ENCODE results near the gene NUDT4. TPM values are rescaled to one million over a fixed set of nuclear protein-coding genes. Genes with fewer than 3 reads are reported as not detected.

NUDT4 gene
- total RNA-seq, 1 donor from 2014 or later = 91.7 TPM

DNA sequence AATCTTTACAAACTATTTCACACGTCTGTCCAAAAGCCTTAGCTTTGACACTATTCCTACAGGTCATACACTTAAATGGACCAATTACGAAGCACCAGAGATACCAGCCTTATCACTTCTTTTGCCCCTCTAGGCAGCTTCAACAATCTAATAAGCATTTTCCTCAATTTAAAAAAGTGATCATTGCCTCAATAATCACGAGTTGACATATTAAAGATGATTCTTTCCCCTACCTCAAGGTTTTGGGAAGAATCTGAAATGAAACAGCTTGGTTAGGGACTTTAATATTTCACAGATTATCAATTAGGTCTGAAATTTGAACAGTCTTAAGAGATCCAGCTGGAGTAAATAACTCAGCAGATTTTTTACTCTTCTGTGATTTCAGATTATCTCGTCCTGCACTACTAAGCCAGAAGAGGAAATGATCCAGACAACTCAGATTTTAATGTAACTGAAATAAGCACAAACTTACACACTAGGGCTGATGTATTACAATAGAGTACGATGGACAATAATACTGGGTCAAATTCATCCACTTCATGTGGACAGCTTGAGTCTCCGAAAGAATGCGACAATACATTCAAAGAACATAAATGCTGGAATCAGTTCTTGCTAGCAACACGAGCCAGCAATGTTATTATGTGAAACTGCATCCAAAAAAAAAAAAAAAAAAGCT lies 48.1 kb downstream of the NUDT4 start:
- Mint-ChIP-seq H3K4me3 (ENCODE audit: unreplicated experiment) (no peak overlapping the region), H3K27me3 (ENCODE audit: unreplicated experiment) (no peaks in the 10 kb centered on the region), H3K27ac (ENCODE audit: unreplicated experiment) (peak overlapping the region; percentile 67), H3K36me3 (ENCODE audit: low read depth, unreplicated experiment) (no peaks in the 10 kb centered on the region), H3K4me1 (ENCODE audit: unreplicated experiment) (peaks cover 25% of the 10 kb centered on the region), H3K9me3 (ENCODE audit: unreplicated experiment) (no peaks in the 10 kb centered on the region)
- TF ChIP-seq, protein P1, sequence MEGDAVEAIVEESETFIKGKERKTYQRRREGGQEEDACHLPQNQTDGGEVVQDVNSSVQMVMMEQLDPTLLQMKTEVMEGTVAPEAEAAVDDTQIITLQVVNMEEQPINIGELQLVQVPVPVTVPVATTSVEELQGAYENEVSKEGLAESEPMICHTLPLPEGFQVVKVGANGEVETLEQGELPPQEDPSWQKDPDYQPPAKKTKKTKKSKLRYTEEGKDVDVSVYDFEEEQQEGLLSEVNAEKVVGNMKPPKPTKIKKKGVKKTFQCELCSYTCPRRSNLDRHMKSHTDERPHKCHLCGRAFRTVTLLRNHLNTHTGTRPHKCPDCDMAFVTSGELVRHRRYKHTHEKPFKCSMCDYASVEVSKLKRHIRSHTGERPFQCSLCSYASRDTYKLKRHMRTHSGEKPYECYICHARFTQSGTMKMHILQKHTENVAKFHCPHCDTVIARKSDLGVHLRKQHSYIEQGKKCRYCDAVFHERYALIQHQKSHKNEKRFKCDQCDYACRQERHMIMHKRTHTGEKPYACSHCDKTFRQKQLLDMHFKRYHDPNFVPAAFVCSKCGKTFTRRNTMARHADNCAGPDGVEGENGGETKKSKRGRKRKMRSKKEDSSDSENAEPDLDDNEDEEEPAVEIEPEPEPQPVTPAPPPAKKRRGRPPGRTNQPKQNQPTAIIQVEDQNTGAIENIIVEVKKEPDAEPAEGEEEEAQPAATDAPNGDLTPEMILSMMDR (IDR thresholded peaks at IDR 0.05; ENCODE audit: unreplicated experiment) = no peak
- DNase-seq (ENCODE audit: low spot score) = no peak

DNA sequence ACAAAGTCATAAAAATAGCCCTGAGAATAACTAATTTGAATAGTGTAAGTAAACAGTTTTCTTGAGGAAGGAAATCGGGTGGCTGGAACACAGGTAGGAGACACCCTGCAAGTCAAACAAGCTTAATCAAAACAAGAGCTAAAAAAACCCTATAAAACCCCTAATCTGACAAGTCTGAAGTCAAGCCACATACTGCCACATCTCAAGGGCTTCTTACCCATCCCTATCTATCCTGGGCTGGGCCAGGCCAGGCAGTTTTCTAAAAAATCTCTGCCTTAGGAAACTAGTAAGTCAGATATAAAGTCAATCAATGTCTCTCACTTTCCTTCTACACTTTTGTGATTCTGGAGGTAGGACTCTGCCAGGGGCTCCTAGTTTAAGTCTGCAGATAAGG lies 48.7 kb downstream of the NUDT4 start:
- Mint-ChIP-seq H3K27me3 (ENCODE audit: unreplicated experiment) (no peaks in the 10 kb centered on the region), H3K4me3 (ENCODE audit: unreplicated experiment) (no peak overlapping the region), H3K27ac (ENCODE audit: unreplicated experiment) (no peak overlapping the region), H3K9me3 (ENCODE audit: unreplicated experiment) (no peaks in the 10 kb centered on the region), H3K4me1 (ENCODE audit: unreplicated experiment) (peaks cover 24% of the 10 kb centered on the region), H3K36me3 (ENCODE audit: low read depth, unreplicated experiment) (no peaks in the 10 kb centered on the region)
- no peak for DNase-seq (ENCODE audit: low spot score)
- TF ChIP-seq, protein P1 (IDR thresholded peaks at IDR 0.05; ENCODE audit: unreplicated experiment) = no peak

DNA sequence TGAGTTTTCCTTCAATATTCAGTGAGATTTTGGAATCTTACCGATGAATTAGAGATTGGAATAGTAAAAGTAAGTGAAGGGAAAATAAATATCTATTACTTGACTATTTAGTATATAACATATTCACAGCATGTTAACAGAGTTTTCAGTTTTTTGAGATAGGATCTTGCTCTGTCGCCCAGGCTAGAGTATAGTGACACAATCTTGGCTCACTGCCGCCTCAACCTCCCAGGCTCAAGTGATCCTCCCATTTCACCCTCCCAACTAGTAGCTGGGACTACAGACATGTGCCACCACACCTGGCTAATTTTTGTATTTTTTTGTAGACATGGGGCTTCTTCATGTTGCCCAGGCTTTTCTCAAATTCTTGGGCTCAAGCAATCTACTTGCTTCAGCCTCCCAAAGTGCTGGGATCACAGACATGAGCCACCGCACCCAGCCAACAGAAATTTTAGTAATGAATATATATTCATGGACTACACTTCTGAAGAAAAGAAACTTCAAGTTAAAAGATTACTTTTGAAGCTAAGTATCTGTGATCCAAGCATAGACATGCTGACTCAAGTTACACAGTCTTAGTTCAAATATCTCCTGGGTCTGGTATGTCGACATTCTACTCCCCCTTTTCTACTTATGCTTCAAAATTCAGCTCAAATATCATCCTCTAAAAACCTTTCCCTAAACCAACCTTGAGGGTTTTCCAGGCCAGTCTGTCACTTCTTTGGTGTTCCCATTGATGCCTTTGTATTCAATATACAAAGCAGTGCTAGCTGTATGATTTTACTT lies 50.2 kb downstream of the NUDT4 start:
- H3K27me3 Mint-ChIP-seq (ENCODE audit: unreplicated experiment) = peaks cover 2% of the 10 kb centered on the region
- peak overlapping the region; percentile 7 for H3K27ac Mint-ChIP-seq (ENCODE audit: unreplicated experiment)
- H3K36me3 Mint-ChIP-seq (ENCODE audit: low read depth, unreplicated experiment) = no peaks in the 10 kb centered on the region
- peaks cover 27% of the 10 kb centered on the region for H3K4me1 Mint-ChIP-seq (ENCODE audit: unreplicated experiment)
- no peak overlapping the region for H3K4me3 Mint-ChIP-seq (ENCODE audit: unreplicated experiment)
- TF ChIP-seq, protein P1 (IDR thresholded peaks at IDR 0.05; ENCODE audit: unreplicated experiment) = no peak
- H3K9me3 Mint-ChIP-seq (ENCODE audit: unreplicated experiment) = no peaks in the 10 kb centered on the region
- DNase-seq (ENCODE audit: low spot score) = no peak

DNA sequence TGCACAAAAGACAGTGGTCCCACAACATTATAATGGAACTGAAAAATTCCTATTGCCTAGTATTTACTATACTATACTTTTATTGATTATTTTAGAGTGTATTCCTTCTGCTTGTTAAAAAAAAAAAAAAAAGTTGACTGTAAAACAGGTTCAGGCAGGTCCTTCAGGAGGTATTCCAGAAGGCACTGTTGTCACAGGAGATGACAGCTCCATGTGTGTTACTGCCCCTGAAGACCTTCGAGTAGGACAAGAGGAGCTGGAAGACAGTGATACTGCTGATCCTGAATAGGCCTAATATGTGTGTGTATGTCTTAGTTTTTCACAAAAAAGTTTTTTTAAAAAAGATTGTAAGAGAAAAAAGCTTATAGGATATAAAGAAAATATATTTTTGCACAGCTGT lies 51.7 kb downstream of the NUDT4 start:
- H3K27ac Mint-ChIP-seq (ENCODE audit: unreplicated experiment) = no peak overlapping the region

More for the DNA sequence above, 51.7 kb downstream of the NUDT4 start:
- Mint-ChIP-seq H3K27me3 (ENCODE audit: unreplicated experiment) (peaks cover 2% of the 10 kb centered on the region), H3K4me1 (ENCODE audit: unreplicated experiment) (peaks cover 22% of the 10 kb centered on the region), H3K9me3 (ENCODE audit: unreplicated experiment) (no peaks in the 10 kb centered on the region), H3K4me3 (ENCODE audit: unreplicated experiment) (no peak overlapping the region), H3K36me3 (ENCODE audit: low read depth, unreplicated experiment) (no peaks in the 10 kb centered on the region)
- TF ChIP-seq, protein P1 (IDR thresholded peaks at IDR 0.05; ENCODE audit: unreplicated experiment) = no peak
- no peak for DNase-seq (ENCODE audit: low spot score)
